Gastroesophageal sphincter (tissue), 4 donors: ENCODE results near the gene PPFIA4. TPM values are rescaled to one million over a fixed set of nuclear protein-coding genes. Genes with fewer than 3 reads are reported as not detected.

ENCODE experiments used
- ATAC-seq: fragments of 150-250 bp; one replicate; pipeline ENCODE4 v1.9.1; 2016; ENCODE audit warnings: mild to moderate bottlenecking, moderate library complexity
- H3K27ac ChIP-seq, 4 donors: fragments of 200-600 bp; sonication (generic) in 3 of 4; 1 replicate in 3 of 4; 2 replicates in 1 of 4; pipeline ENCODE4 v1.5.1; 2016 to 2019
- H3K27me3 ChIP-seq: fragments of 200-600 bp; sonication (generic); one replicate; pipeline ENCODE4 v1.5.1; 2019
- H3K36me3 ChIP-seq, 2 donors: fragments of 200-600 bp; sonication (generic); one replicate each; pipeline ENCODE4 v1.5.1; 2019; ENCODE audit warnings: control low read depth in 1 of 2
- H3K4me1 ChIP-seq, 3 donors: fragments of 200-600 bp; sonication (generic); 1 replicate in 2 of 3; 2 replicates in 1 of 3; pipeline ENCODE4 v1.5.1; 2016 to 2019; ENCODE audit warnings: control low read depth in 2 of 3
- H3K4me3 ChIP-seq, 2 donors: fragments of 200-600 bp; sonication (generic); one replicate each; pipeline ENCODE4 v1.5.1; 2019; ENCODE audit warnings: mild to moderate bottlenecking in 1 of 2, moderate library complexity in 1 of 2
- H3K9me3 ChIP-seq, 3 donors: fragments of 200-600 bp; sonication (generic); one replicate each; pipeline ENCODE4 v1.5.1; 2017 to 2019; ENCODE audit warnings: control low read depth in 2 of 3
- EP300 ChIP-seq: sonication (generic); formaldehyde crosslinking; IDR thresholded peaks from one replicate; pipeline ENCODE4 v1.6.1; 2017; ENCODE audit warnings: antibody characterized with exemption, mild to moderate bottlenecking
- POLR2A ChIP-seq, 2 donors: fragments of 450-650 bp; IDR thresholded peaks; one replicate each; pipeline ENCODE4 v1.6.1; 2017; ENCODE audit warnings: antibody characterized with exemption in 2 of 2, mild to moderate bottlenecking in 2 of 2, moderate library complexity in 1 of 2
- POLR2AphosphoS5 ChIP-seq: sonication (generic); formaldehyde crosslinking; IDR thresholded peaks from one replicate; pipeline ENCODE4 v1.6.1; 2017; ENCODE audit warnings: antibody characterized with exemption
- WGBS, 2 donors: methylation state at CpG; one replicate each; pipeline ENCODE4 v1.1.5; 2018; ENCODE audit warnings: low coverage in 1 of 2; 5-methylcytosine and 5-hydroxymethylcytosine counted together
- total RNA-seq, 4 donors: library from RNA; depleted of rRNA; stranded (reverse); fragments of >200 nt; gene quantifications; one replicate each; pipeline ENCODE4 v1.1.0, GENCODE V29; 2016
- TF ChIP-seq, protein P1 (sequence below), 4 experiments: fragments of 200-600 bp in 2 of 4; fragments of 450-650 bp in 2 of 4; sonication (generic) in 1 of 4; IDR thresholded peaks; one replicate each; pipeline ENCODE4 v1.5.1; 2017 to 2019; ENCODE audit warnings: antibody characterized with exemption in 4 of 4, mild to moderate bottlenecking in 2 of 4, moderate library complexity in 2 of 4

PPFIA4 gene
- total RNA-seq, 4 donors from 2014 or later = 0.81 to 10.5 (median 1.7) TPM

DNA sequence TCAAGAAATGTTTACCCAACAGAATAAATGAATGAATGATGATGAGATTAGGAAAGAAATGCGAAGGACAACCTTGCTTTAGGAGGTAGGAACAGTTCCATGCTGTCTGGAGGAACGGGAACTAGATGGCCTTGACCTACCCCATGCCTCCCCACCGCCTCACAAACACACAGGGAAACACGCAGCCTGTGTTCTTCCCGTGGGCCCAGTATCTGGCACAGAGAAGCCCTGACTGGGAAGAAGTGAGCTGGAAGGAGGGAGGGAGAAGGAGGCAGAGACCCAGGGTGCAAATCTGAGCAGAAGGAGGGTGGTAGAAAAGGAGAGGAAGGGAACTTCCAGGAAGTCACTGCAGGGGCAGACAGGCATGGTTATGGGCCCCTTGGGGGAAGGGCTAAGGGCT lies 97.7 kb downstream of the PPFIA4 start:
- no peaks in the 10 kb centered on the region for H3K9me3 ChIP-seq

DNA sequence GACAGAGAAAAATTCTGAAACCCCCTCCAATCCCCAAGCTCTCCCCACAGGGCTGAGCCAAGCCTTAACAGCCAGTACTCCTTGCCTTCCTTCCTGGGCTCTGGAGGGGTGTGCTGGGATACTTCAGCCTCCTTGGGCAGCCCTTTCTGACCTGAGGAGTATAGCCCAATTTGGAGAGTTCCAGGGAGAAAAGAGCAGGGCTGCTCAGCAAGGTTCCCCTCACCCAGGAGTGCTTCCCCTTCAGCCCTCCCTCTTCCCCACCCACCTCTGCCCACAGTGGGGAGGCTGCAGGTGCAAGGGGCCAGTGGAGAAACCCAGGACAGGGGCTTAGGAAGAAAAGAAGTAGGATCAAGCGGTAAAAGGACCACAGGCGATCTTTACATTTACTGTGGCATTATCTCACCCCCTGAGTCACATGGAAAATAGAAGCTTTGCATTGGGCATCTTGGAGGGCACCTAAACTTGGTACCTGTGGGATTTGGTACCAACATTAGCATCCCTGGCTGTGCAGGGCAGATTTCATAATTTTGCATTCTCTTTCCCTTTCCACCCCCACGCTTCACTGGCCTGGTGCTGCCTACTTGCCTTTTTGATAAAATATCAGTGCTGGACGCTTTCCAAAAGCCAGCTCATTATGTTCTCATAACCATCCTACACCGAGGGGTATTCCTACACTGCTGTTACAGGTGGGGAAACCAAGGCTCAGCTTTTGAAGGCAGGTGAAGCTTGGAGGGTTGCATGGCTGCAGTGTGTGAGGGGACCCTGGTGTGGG lies 98.4 kb downstream of the PPFIA4 start:
- peaks cover 0 to 38% (median 26%) of the 10 kb centered on the region in 3 donors for H3K4me1 ChIP-seq
- no peaks in the 10 kb centered on the region for H3K9me3 ChIP-seq
- no peak overlapping the region for H3K4me3 ChIP-seq
- WGBS, 2 donors = 69 to 80% methylated on average over 1 to 3 of the region's 5 CpGs
- TF ChIP-seq EP300 (no peak), POLR2AphosphoS5 (no peak), POLR2A (IDR thresholded peaks at IDR 0.05) (no peak)
- TF ChIP-seq, protein P1, sequence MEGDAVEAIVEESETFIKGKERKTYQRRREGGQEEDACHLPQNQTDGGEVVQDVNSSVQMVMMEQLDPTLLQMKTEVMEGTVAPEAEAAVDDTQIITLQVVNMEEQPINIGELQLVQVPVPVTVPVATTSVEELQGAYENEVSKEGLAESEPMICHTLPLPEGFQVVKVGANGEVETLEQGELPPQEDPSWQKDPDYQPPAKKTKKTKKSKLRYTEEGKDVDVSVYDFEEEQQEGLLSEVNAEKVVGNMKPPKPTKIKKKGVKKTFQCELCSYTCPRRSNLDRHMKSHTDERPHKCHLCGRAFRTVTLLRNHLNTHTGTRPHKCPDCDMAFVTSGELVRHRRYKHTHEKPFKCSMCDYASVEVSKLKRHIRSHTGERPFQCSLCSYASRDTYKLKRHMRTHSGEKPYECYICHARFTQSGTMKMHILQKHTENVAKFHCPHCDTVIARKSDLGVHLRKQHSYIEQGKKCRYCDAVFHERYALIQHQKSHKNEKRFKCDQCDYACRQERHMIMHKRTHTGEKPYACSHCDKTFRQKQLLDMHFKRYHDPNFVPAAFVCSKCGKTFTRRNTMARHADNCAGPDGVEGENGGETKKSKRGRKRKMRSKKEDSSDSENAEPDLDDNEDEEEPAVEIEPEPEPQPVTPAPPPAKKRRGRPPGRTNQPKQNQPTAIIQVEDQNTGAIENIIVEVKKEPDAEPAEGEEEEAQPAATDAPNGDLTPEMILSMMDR (IDR thresholded peaks at IDR 0.05) = no peak
- no peak for ATAC-seq
- H3K27me3 ChIP-seq = peaks cover 79% of the 10 kb centered on the region
- H3K27ac ChIP-seq = no peak overlapping the region
- no peaks in the 10 kb centered on the region for H3K36me3 ChIP-seq

More for the DNA sequence above, 97.7 kb downstream of the PPFIA4 start:
- 48 to 63% methylated on average over 4 to 5 of the region's 5 CpGs for WGBS, 2 donors
- H3K4me3 ChIP-seq = no peak overlapping the region
- TF ChIP-seq POLR2A (IDR thresholded peaks at IDR 0.05) = no peak
- no peak for TF ChIP-seq EP300
- TF ChIP-seq, protein P1 (IDR thresholded peaks at IDR 0.05) = no peak
- TF ChIP-seq POLR2AphosphoS5 = no peak
- H3K36me3 ChIP-seq = no peaks in the 10 kb centered on the region
- ATAC-seq = no peak
- no peak overlapping the region for H3K27ac ChIP-seq
- H3K27me3 ChIP-seq = peaks cover 86% of the 10 kb centered on the region
- H3K4me1 ChIP-seq = peaks cover 0 to 32% (median 26%) of the 10 kb centered on the region in 3 donors

DNA sequence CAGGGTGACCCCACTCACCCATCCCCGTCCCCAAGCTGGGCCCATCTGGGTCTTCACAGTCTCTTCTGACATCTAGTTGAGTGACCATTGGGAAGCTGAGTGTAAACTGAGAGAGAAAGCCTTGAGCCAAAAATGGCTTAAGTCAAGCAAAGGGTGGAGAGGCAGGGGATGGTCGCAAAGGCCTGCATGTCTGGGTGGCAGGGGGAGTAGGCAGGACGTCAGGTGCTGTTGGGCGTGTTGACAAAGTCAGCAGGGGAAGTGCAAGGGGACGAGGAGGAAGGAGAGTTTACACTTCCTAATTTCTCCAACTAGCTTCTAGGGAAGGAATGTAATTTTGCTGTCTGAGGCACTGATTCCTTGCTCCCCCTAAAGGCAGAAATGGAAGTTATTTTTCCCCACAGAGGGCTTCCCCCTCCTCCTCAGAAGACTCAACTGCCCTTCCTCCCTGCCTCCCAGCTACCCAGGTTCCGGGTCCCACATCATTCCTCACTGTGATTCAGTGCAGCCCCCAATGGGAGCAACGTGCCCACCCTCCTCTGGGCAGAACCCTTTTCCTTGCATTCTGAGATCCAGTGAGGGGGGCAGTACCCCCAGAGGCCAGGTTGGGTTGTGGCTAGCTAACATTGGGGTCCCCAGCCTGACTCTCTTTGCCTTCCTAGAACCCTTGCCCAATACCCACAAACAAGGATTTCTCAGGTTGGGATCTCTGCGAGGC lies 100.0 kb downstream of the PPFIA4 start:
- Histone ChIP-seq H3K9me3 (no peaks in the 10 kb centered on the region), H3K4me3 (no peak overlapping the region), H3K27ac (no peak overlapping the region), H3K36me3 (no peaks in the 10 kb centered on the region), H3K27me3 (peaks cover 63% of the 10 kb centered on the region), H3K4me1 (peaks cover 0 to 46% (median 30%) of the 10 kb centered on the region in 3 donors)
- no peak for TF ChIP-seq POLR2AphosphoS5
- TF ChIP-seq, protein P1 (IDR thresholded peaks at IDR 0.05) = peak in 3 of 4 experiments; percentile 29 to 48 (median 46)
- WGBS, 2 donors = 18 to 35% methylated on average over 5 to 6 of the region's 8 CpGs
- no peak for ATAC-seq

DNA sequence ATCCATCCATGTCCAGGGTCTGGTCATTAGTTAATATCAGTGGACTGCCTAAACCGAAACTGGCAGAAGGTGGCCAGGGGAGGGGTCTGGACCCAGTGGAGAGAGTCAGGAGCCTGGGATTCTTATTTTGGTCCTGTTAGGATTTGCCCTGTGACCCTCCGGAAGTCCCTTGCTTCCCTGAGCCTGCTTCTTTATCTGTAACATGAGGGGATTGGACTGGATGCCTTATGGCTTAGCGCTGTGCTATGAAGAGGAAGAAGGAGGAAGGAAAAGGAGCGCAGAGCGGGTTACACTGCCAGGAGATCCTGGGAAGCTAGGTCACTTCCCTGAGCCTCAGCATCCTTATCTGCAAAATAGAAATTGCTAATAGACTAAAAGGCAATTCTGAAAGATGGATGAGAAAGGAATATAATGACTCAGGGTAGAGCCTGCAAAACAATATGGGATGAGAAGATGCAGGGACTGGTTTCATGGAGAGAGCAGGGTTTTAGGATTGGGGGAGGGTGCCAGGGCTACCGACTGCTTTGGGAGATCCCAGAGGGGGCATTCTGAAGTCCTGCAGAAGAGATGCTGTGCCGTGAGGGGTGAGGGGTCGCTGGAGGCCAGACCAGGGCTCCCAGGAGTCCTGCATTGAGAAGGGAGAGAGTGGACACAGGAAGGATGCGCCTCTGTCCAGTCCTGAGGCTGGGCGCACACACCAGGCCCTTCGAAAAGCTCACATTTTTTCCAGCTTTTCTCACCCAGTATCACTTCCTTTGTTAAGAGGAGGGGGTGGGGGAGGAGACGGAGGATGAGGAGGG lies 100.8 kb downstream of the PPFIA4 start:
- peaks cover 56% of the 10 kb centered on the region for H3K27me3 ChIP-seq
- H3K36me3 ChIP-seq = no peaks in the 10 kb centered on the region
- TF ChIP-seq POLR2A (IDR thresholded peaks at IDR 0.05) (no peak), POLR2AphosphoS5 (no peak), EP300 (no peak)
- TF ChIP-seq, protein P1 (IDR thresholded peaks at IDR 0.05) = no peak
- peaks cover 0 to 46% (median 30%) of the 10 kb centered on the region in 3 donors for H3K4me1 ChIP-seq
- peak overlapping the region in 1 of 2 donors; percentile 50 for H3K4me3 ChIP-seq
- WGBS, 2 donors = 19 to 55% methylated on average over 6 to 8 of the region's 12 CpGs
- no peaks in the 10 kb centered on the region for H3K9me3 ChIP-seq
- ATAC-seq = peak; percentile 12
- H3K27ac ChIP-seq = peak overlapping the region in 3 of 4 donors; percentile 53 to 64 (median 62)
